Measurements from ENCODE around the gene ZNF142. TPM values are rescaled to one million over a fixed set of nuclear protein-coding genes. Genes with fewer than 3 reads are reported as not detected.
A peak's percentile ranks its signal among the peaks of the same experiment; 100 is the strongest.

Gene ZNF142
- total RNA-seq, 1 donor from 2014 or later = 28.0 TPM

DNA sequence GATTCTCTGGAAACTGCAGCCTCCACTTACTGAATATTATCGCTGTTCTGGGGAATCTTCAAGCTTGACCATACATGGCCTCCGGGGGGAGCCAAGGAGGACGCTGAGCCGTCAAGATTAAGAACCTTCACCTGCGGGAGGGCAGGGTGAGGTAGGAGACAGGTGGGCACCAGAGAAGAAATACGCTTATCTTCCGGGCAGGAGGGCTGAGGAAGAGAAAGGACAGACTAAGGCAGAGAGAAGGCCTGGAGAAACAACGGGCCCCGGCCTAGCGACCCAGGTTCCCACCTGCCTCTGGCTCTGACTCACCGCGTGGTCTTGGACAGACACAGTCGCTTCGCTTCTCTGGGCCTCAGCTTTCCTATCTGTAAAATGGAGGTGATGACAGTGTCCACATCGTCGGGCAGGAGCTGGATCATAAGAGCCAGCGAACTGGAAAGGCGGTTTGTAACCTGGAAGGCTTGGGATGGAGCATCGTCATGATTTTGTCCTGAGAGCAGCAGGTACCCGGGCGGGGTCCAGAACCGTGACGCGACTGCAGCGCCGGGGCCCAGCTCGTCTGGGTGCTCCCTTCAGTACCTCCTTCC is 659 bp downstream of the ZNF142 start:
- DNase-seq (ENCODE audit: low read depth) (peak; percentile 19), FAIRE-seq (no peak)
- no peaks in the 10 kb centered on the region for H3K36me3 Mint-ChIP-seq (ENCODE audit: low read depth, unreplicated experiment)
- H3K36me3 ChIP-seq (ENCODE audit: insufficient read depth, low read length) = peaks cover 35% of the 10 kb centered on the region
- peaks cover 5% of the 10 kb centered on the region for H3K4me1 Mint-ChIP-seq (ENCODE audit: low read depth, unreplicated experiment)
- H3K4me3 Mint-ChIP-seq (ENCODE audit: unreplicated experiment) = peak overlapping the region; percentile 98
- TF ChIP-seq EZH2 (IDR thresholded peaks at IDR 0.05; ENCODE audit: insufficient read depth, low read length) = no peak
- TF ChIP-seq, protein P1, sequence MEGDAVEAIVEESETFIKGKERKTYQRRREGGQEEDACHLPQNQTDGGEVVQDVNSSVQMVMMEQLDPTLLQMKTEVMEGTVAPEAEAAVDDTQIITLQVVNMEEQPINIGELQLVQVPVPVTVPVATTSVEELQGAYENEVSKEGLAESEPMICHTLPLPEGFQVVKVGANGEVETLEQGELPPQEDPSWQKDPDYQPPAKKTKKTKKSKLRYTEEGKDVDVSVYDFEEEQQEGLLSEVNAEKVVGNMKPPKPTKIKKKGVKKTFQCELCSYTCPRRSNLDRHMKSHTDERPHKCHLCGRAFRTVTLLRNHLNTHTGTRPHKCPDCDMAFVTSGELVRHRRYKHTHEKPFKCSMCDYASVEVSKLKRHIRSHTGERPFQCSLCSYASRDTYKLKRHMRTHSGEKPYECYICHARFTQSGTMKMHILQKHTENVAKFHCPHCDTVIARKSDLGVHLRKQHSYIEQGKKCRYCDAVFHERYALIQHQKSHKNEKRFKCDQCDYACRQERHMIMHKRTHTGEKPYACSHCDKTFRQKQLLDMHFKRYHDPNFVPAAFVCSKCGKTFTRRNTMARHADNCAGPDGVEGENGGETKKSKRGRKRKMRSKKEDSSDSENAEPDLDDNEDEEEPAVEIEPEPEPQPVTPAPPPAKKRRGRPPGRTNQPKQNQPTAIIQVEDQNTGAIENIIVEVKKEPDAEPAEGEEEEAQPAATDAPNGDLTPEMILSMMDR (IDR thresholded peaks at IDR 0.05; ENCODE audit: insufficient read depth, low read depth, low read length) = peak; percentile 44
- H3K9me3 Mint-ChIP-seq (ENCODE audit: unreplicated experiment) = no peaks in the 10 kb centered on the region
- peak overlapping the region; percentile 93 for H2AFZ ChIP-seq (ENCODE audit: low read depth, low read length)
- peak overlapping the region; percentile 82 for H3K9ac ChIP-seq (ENCODE audit: low read length)
- peaks cover 14% of the 10 kb centered on the region for H4K20me1 ChIP-seq (ENCODE audit: insufficient read depth, low read length)
- no peaks in the 10 kb centered on the region for H3K9me3 ChIP-seq (ENCODE audit: insufficient read depth, low read depth, low read length)
- no peaks in the 10 kb centered on the region for H3K27me3 ChIP-seq (ENCODE audit: insufficient read depth, low read length)
- peak overlapping the region; percentile 63 for H3K27ac Mint-ChIP-seq (ENCODE audit: unreplicated experiment)
- H3K4me2 ChIP-seq (ENCODE audit: low read length) = peak overlapping the region; percentile 91
- peaks cover 66% of the 10 kb centered on the region for H3K79me2 ChIP-seq (ENCODE audit: insufficient read depth, low read length)
- H3K4me1 ChIP-seq (ENCODE audit: insufficient read depth, low read length) = peaks cover 10% of the 10 kb centered on the region
- H3K27ac ChIP-seq (ENCODE audit: low read depth, low read length) = peak overlapping the region; percentile 57
- H3K4me3 ChIP-seq (ENCODE audit: insufficient read depth, low read depth, low read length) = peak overlapping the region; percentile 86
- H3K27me3 Mint-ChIP-seq (ENCODE audit: low read depth, unreplicated experiment) = no peaks in the 10 kb centered on the region

DNA sequence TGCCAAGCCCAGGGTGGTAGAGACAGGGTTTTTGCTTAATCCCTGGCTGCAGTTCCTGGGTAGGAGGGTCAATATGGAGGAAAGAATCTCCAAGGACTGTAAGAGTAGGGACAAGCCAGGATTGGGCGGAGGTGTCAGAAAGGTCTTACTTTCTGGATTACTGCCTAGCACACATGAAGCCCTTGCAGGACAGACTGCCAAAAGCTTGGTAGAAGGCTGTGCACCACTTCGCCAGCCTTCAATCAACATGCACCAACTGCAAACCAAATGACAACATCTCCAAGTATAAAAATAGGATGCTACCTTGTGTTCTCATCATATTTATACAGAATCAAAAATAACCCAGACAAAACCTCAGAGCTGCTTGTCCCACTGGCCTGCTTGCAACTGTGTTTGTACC is 3.7 kb downstream of the ZNF142 start:
- Histone ChIP-seq H3K79me2 (ENCODE audit: insufficient read depth, low read length) (peaks cover 57% of the 10 kb centered on the region), H3K9ac (ENCODE audit: low read length) (no peak overlapping the region), H3K4me1 (ENCODE audit: insufficient read depth, low read length) (peaks cover 10% of the 10 kb centered on the region), H4K20me1 (ENCODE audit: insufficient read depth, low read length) (peaks cover 26% of the 10 kb centered on the region), H3K27me3 (ENCODE audit: insufficient read depth, low read length) (no peaks in the 10 kb centered on the region), H3K4me3 (ENCODE audit: insufficient read depth, low read depth, low read length) (no peak overlapping the region), H2AFZ (ENCODE audit: low read depth, low read length) (no peak overlapping the region), H3K9me3 (ENCODE audit: insufficient read depth, low read depth, low read length) (no peaks in the 10 kb centered on the region), H3K27ac (ENCODE audit: low read depth, low read length) (no peak overlapping the region), H3K36me3 (ENCODE audit: insufficient read depth, low read length) (peaks cover 36% of the 10 kb centered on the region), H3K4me2 (ENCODE audit: low read length) (no peak overlapping the region)
- H3K27me3 Mint-ChIP-seq (ENCODE audit: low read depth, unreplicated experiment) = no peaks in the 10 kb centered on the region
- H3K4me3 Mint-ChIP-seq (ENCODE audit: unreplicated experiment) = no peak overlapping the region
- no peaks in the 10 kb centered on the region for H3K9me3 Mint-ChIP-seq (ENCODE audit: unreplicated experiment)
- FAIRE-seq = no peak
- TF ChIP-seq, protein P1 (IDR thresholded peaks at IDR 0.05; ENCODE audit: insufficient read depth, low read depth, low read length) = no peak
- TF ChIP-seq EZH2 (IDR thresholded peaks at IDR 0.05; ENCODE audit: insufficient read depth, low read length) = no peak
- H3K36me3 Mint-ChIP-seq (ENCODE audit: low read depth, unreplicated experiment) = peaks cover 2% of the 10 kb centered on the region
- no peak for DNase-seq (ENCODE audit: low read depth)
- no peak overlapping the region for H3K27ac Mint-ChIP-seq (ENCODE audit: unreplicated experiment)
- peaks cover 5% of the 10 kb centered on the region for H3K4me1 Mint-ChIP-seq (ENCODE audit: low read depth, unreplicated experiment)

DNA sequence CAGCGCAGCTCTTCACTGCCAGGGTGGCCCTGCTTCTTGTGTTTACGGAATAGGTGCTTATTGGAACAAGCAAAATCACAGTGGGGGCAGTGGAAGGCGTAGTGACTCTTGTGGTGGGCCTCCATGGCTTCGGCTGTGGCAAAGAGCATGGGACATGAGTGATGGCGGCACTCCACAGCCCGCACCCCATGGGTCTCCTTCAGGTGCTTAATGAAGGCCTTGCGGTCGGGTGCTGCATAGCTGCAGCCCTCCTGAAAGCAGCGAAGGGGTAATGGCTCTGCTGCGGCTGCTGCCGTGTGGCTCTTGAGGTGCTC is 10.7 kb downstream of the ZNF142 start:
- TF ChIP-seq EZH2 (IDR thresholded peaks at IDR 0.05; ENCODE audit: insufficient read depth, low read length) = no peak
- TF ChIP-seq, protein P1 (IDR thresholded peaks at IDR 0.05; ENCODE audit: insufficient read depth, low read depth, low read length) = no peak
- Histone ChIP-seq H3K27ac (ENCODE audit: low read depth, low read length) (no peak overlapping the region), H3K9ac (ENCODE audit: low read length) (no peak overlapping the region), H3K27me3 (ENCODE audit: insufficient read depth, low read length) (no peaks in the 10 kb centered on the region), H3K9me3 (ENCODE audit: insufficient read depth, low read depth, low read length) (no peaks in the 10 kb centered on the region), H3K4me3 (ENCODE audit: insufficient read depth, low read depth, low read length) (no peak overlapping the region), H3K79me2 (ENCODE audit: insufficient read depth, low read length) (peaks cover 22% of the 10 kb centered on the region), H4K20me1 (ENCODE audit: insufficient read depth, low read length) (peaks cover 25% of the 10 kb centered on the region), H3K4me1 (ENCODE audit: insufficient read depth, low read length) (peaks cover 8% of the 10 kb centered on the region), H3K36me3 (ENCODE audit: insufficient read depth, low read length) (peaks cover 59% of the 10 kb centered on the region), H2AFZ (ENCODE audit: low read depth, low read length) (no peak overlapping the region), H3K4me2 (ENCODE audit: low read length) (no peak overlapping the region)
- H3K9me3 Mint-ChIP-seq (ENCODE audit: unreplicated experiment) = no peaks in the 10 kb centered on the region
- FAIRE-seq = no peak
- no peaks in the 10 kb centered on the region for H3K27me3 Mint-ChIP-seq (ENCODE audit: low read depth, unreplicated experiment)
- no peak overlapping the region for H3K27ac Mint-ChIP-seq (ENCODE audit: unreplicated experiment)
- no peak overlapping the region for H3K4me3 Mint-ChIP-seq (ENCODE audit: unreplicated experiment)
- H3K36me3 Mint-ChIP-seq (ENCODE audit: low read depth, unreplicated experiment) = peaks cover 18% of the 10 kb centered on the region
- no peak for DNase-seq (ENCODE audit: low read depth)
- H3K4me1 Mint-ChIP-seq (ENCODE audit: low read depth, unreplicated experiment) = no peaks in the 10 kb centered on the region
